ENCODE results near the gene TSPAN9. TPM values are rescaled to one million over a fixed set of nuclear protein-coding genes. Genes with fewer than 3 reads are reported as not detected.

The TSPAN9 gene
- total and polyA plus RNA-seq, 4 donors: 27.6 to 40.1 (median 30.9) TPM

DNA sequence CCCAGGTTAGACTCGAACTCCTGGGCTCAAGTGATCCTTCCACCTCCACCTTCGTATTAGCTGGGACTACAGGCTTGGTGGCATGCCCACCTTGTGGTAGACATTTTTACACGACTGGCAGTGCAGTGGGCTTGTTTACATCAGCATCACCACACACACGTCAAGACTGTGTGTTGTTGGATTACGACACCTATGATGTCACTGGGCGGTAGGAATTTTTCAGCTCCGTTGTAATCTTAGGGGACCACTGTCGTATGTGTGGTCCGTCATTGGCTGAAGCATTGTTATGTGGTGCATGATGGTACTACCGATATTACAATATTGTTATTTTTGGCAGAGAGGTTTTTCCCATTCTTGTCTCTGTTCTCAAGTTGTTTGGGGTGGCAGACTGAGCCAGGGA lies 50.7 kb downstream of the TSPAN9 start:
- H3K27me3 ChIP-seq (ENCODE audit: control insufficient read depth, insufficient read depth, low read length): no peaks in the 10 kb centered on the region
- no peaks in the 10 kb centered on the region for H3K36me3 ChIP-seq (ENCODE audit: control insufficient read depth, insufficient read depth, low read length)
- H3K4me3 ChIP-seq (ENCODE audit: low read depth, low read length): no peak overlapping the region
- H3K27ac ChIP-seq (ENCODE audit: low read depth, low read length): no peak overlapping the region
- H3K9me3 ChIP-seq (ENCODE audit: control insufficient read depth, insufficient read depth, low read length): peaks cover 3% of the 10 kb centered on the region
- DNase-seq (ENCODE audit: low read depth in 4 of 6, low spot score in 6 of 6): no peak
- H3K4me1 ChIP-seq (ENCODE audit: control insufficient read depth, insufficient read depth, low read length): peaks cover 20% of the 10 kb centered on the region
- 92% methylated on average over 2 of the region's 10 CpGs for WGBS (ENCODE audit: insufficient coverage)

DNA sequence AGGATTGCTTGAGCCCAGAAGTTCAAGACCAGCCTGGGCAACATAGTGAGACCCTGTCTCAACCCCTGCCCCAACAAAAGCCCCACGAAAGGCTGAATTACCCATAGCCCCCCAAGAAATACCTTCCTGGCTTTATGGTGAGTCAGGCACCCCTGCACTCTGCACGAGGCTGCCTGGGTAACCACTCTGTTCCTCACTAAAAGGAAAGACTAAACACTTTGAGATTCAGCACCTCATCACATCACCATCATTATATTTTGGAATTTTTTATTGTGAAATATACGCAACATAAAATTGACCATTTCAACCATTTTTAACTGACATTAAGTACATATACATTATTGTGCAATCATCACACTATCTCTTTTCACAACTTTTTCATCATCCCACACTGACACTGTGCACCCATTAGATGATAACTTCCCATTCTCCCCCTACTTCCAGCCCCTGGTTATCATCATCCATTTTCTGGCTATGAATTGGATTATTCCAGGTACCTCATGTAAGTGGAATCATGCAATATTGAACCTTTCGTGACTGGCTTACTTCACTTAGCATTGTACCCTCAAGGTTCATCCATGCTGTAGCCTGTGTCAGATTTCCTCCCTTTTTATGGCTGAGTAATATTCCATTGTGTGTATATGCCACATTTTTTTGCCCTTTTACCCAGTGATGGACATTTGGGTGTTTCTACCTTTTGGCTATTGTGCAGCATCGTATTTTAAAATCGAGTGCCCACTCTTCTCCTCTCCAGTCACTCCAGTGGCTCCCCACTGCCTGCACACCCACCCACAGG lies 51.5 kb downstream of the TSPAN9 start:
- H3K4me1 ChIP-seq (ENCODE audit: control insufficient read depth, insufficient read depth, low read length): peaks cover 15% of the 10 kb centered on the region
- WGBS (ENCODE audit: insufficient coverage): 100% methylated on average over 1 of the region's 6 CpGs
- peaks cover 3% of the 10 kb centered on the region for H3K9me3 ChIP-seq (ENCODE audit: control insufficient read depth, insufficient read depth, low read length)

DNA sequence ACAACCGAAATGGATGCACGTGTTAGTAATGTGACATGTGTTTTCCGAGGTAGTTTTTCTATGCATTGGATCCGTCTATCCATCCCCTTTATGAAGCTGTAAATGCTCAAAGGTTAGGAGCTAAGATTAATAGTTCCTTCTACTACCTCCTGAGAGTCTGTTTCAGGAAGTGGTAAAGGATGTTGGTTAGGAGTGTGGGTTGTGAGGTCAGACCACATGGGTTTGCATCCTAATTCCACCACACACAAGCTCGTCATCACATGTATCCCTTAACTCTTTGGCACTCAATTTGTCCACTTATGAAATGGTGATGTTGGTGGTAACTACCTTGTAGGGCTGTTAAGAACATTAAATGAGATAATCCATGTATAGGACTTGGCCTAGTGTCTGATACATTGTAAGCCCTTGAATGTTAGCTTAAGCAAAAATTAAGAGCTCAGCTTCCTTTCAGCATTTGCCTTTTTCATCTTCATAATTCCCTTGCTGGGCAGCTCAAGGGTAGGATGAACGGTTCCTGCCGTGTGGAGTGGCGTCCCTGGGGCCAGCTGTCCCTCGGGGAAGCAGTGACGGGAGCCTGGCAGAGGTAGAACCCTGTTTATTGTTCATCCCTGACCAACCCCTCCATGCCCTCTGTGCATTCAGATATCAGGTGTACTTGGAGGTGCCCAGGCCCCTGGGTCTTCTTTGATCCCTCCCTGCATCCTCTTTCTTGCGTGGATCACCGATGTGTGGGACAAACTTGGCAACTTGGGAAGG lies 52.3 kb downstream of the TSPAN9 start:
- 91% methylated on average over 7 of the region's 12 CpGs for WGBS (ENCODE audit: insufficient coverage)
- Histone ChIP-seq H3K9me3 (ENCODE audit: control insufficient read depth, insufficient read depth, low read length) (peaks cover 3% of the 10 kb centered on the region), H3K4me3 (ENCODE audit: low read depth, low read length) (no peak overlapping the region), H3K4me1 (ENCODE audit: control insufficient read depth, insufficient read depth, low read length) (peaks cover 15% of the 10 kb centered on the region), H3K27me3 (ENCODE audit: control insufficient read depth, insufficient read depth, low read length) (no peaks in the 10 kb centered on the region), H3K27ac (ENCODE audit: low read depth, low read length) (no peak overlapping the region), H3K36me3 (ENCODE audit: control insufficient read depth, insufficient read depth, low read length) (no peaks in the 10 kb centered on the region)
- no peak for DNase-seq (ENCODE audit: low read depth in 4 of 6, low spot score in 6 of 6)

More for the DNA sequence above, 51.5 kb downstream of the TSPAN9 start:
- no peak overlapping the region for H3K27ac ChIP-seq (ENCODE audit: low read depth, low read length)
- H3K27me3 ChIP-seq (ENCODE audit: control insufficient read depth, insufficient read depth, low read length): no peaks in the 10 kb centered on the region
- no peak overlapping the region for H3K4me3 ChIP-seq (ENCODE audit: low read depth, low read length)
- H3K36me3 ChIP-seq (ENCODE audit: control insufficient read depth, insufficient read depth, low read length): no peaks in the 10 kb centered on the region
- DNase-seq (ENCODE audit: low read depth in 4 of 6, low spot score in 6 of 6): no peak

GRCh38 chr12:3130057-3130830 lies 53.1 kb downstream of the TSPAN9 start:
- Histone ChIP-seq H3K36me3 (ENCODE audit: control insufficient read depth, insufficient read depth, low read length) (no peaks in the 10 kb centered on the region), H3K27me3 (ENCODE audit: control insufficient read depth, insufficient read depth, low read length) (no peaks in the 10 kb centered on the region), H3K27ac (ENCODE audit: low read depth, low read length) (no peak overlapping the region), H3K4me3 (ENCODE audit: low read depth, low read length) (no peak overlapping the region), H3K9me3 (ENCODE audit: control insufficient read depth, insufficient read depth, low read length) (peaks cover under 1% of the 10 kb centered on the region), H3K4me1 (ENCODE audit: control insufficient read depth, insufficient read depth, low read length) (peaks cover 15% of the 10 kb centered on the region)
- no peak for DNase-seq (ENCODE audit: low read depth in 4 of 6, low spot score in 6 of 6)
- 80% methylated on average over 23 of the region's 24 CpGs for WGBS (ENCODE audit: insufficient coverage)

DNA sequence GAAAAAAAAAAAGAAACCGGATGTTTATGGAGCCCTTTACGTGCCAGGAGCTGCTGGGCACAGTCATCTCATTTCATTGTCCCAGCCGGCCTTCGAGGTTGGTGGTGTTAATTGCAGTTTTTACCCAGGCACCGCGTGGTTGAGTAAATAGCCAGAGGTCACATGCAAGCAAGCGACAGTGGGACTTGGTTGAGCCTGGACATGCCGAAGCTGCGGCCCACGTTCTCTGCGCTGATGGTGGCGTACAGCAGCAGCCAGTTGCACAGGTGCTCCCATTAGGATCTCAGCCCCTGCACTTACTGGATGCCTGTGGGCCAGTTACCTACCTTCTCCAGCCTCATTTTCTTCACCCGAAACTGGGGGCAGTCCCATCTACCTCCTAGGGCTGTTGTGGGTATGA lies 54.0 kb downstream of the TSPAN9 start:
- H3K4me3 ChIP-seq (ENCODE audit: low read depth, low read length): no peak overlapping the region
- 74% methylated on average over 10 of the region's 13 CpGs for WGBS (ENCODE audit: insufficient coverage)

DNA sequence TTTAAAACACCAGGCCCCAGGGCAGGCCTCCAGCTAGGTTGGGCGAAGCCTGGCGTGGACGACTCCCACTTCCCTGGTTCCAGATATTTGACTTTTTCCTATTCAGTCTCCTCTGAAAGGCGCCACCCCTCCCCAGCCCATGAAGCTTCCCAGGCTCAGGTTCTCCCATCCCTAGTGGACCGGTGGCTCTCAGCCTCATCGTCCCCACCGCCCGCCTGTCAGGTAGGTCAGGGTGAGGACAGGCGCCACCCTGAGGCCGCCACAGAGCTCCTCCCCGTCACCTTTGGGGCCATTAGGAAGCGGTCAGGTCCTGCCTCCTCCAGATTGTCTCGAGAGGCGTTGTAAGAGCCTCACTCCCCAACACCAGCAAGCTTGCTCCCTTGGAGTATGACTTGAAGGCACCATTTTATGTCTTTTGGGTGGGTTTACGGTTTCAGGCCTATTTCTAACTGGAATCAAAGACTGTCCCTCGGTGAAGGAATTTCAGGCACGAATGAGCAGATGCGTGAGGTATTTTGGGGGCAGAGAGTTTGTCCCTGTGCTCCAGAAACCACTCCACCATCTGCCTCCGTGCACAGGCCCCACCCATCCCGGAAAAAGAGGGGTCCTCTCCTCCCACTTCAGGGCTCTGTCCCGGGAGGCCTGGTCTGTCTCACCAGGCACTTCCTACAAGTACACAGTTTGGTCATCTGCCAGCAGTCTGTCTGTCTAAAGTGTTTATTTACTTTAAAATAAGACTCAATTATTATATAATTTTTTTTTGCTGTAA lies 55.6 kb downstream of the TSPAN9 start:
- H3K27ac ChIP-seq (ENCODE audit: low read depth, low read length): no peak overlapping the region
- H3K27me3 ChIP-seq (ENCODE audit: control insufficient read depth, insufficient read depth, low read length): no peaks in the 10 kb centered on the region
- H3K36me3 ChIP-seq (ENCODE audit: control insufficient read depth, insufficient read depth, low read length): no peaks in the 10 kb centered on the region
- 65% methylated on average over 12 of the region's 21 CpGs for WGBS (ENCODE audit: insufficient coverage)
- peaks cover 36% of the 10 kb centered on the region for H3K4me1 ChIP-seq (ENCODE audit: control insufficient read depth, insufficient read depth, low read length)
- H3K4me3 ChIP-seq (ENCODE audit: low read depth, low read length): no peak overlapping the region
- no peak for DNase-seq (ENCODE audit: low read depth in 4 of 6, low spot score in 6 of 6)
- no peaks in the 10 kb centered on the region for H3K9me3 ChIP-seq (ENCODE audit: control insufficient read depth, insufficient read depth, low read length)

More for the DNA sequence above, 54.0 kb downstream of the TSPAN9 start:
- DNase-seq (ENCODE audit: low read depth in 4 of 6, low spot score in 6 of 6): no peak
- Histone ChIP-seq H3K27me3 (ENCODE audit: control insufficient read depth, insufficient read depth, low read length) (no peaks in the 10 kb centered on the region), H3K36me3 (ENCODE audit: control insufficient read depth, insufficient read depth, low read length) (no peaks in the 10 kb centered on the region), H3K4me1 (ENCODE audit: control insufficient read depth, insufficient read depth, low read length) (peaks cover 22% of the 10 kb centered on the region), H3K27ac (ENCODE audit: low read depth, low read length) (no peak overlapping the region), H3K9me3 (ENCODE audit: control insufficient read depth, insufficient read depth, low read length) (no peaks in the 10 kb centered on the region)

GRCh38 chr12:3133405-3133783 lies 56.2 kb downstream of the TSPAN9 start:
- no peak for DNase-seq (ENCODE audit: low read depth in 4 of 6, low spot score in 6 of 6)
- H3K27me3 ChIP-seq (ENCODE audit: control insufficient read depth, insufficient read depth, low read length): no peaks in the 10 kb centered on the region
- no peaks in the 10 kb centered on the region for H3K36me3 ChIP-seq (ENCODE audit: control insufficient read depth, insufficient read depth, low read length)
- H3K27ac ChIP-seq (ENCODE audit: low read depth, low read length): no peak overlapping the region
- H3K4me1 ChIP-seq (ENCODE audit: control insufficient read depth, insufficient read depth, low read length): peaks cover 42% of the 10 kb centered on the region
- no peak overlapping the region for H3K4me3 ChIP-seq (ENCODE audit: low read depth, low read length)
- no peaks in the 10 kb centered on the region for H3K9me3 ChIP-seq (ENCODE audit: control insufficient read depth, insufficient read depth, low read length)

- 83% methylated on average over 4 of the region's 6 CpGs for WGBS (ENCODE audit: insufficient coverage)
- no peaks in the 10 kb centered on the region for H3K27me3 ChIP-seq (ENCODE audit: control insufficient read depth, insufficient read depth, low read length)
- DNase-seq (ENCODE audit: low read depth in 4 of 6, low spot score in 6 of 6): no peak
- no peaks in the 10 kb centered on the region for H3K36me3 ChIP-seq (ENCODE audit: control insufficient read depth, insufficient read depth, low read length)
- H3K4me3 ChIP-seq (ENCODE audit: low read depth, low read length): no peak overlapping the region
- H3K4me1 ChIP-seq (ENCODE audit: control insufficient read depth, insufficient read depth, low read length): peaks cover 50% of the 10 kb centered on the region
- no peak overlapping the region for H3K27ac ChIP-seq (ENCODE audit: low read depth, low read length)
- H3K9me3 ChIP-seq (ENCODE audit: control insufficient read depth, insufficient read depth, low read length): no peaks in the 10 kb centered on the region
These were observed 56.9 kb downstream of the TSPAN9 start for GRCh38 chr12:3134126-3134525.

GRCh38 chr12:3134526-3135135 lies 57.5 kb downstream of the TSPAN9 start:
- WGBS (ENCODE audit: insufficient coverage): 90% methylated on average over 13 of the region's 13 CpGs
- H3K4me3 ChIP-seq (ENCODE audit: low read depth, low read length): no peak overlapping the region

More at GRCh38 chr12:3134526-3135135, 57.5 kb downstream of the TSPAN9 start:
- DNase-seq (ENCODE audit: low read depth in 4 of 6, low spot score in 6 of 6): no peak
- Histone ChIP-seq H3K27me3 (ENCODE audit: control insufficient read depth, insufficient read depth, low read length) (no peaks in the 10 kb centered on the region), H3K27ac (ENCODE audit: low read depth, low read length) (no peak overlapping the region), H3K4me1 (ENCODE audit: control insufficient read depth, insufficient read depth, low read length) (peaks cover 55% of the 10 kb centered on the region), H3K36me3 (ENCODE audit: control insufficient read depth, insufficient read depth, low read length) (no peaks in the 10 kb centered on the region), H3K9me3 (ENCODE audit: control insufficient read depth, insufficient read depth, low read length) (no peaks in the 10 kb centered on the region)

Measured in spinal cord (tissue), 10 donors.